HFFc6 (cell line): ENCODE results near the gene EPHA3. TPM values are rescaled to one million over a fixed set of nuclear protein-coding genes. Genes with fewer than 3 reads are reported as not detected.
A peak's percentile ranks its signal among the peaks of the same experiment; 100 is the strongest.

Source experiments
- DNase-seq: peaks from one replicate; pipeline ENCODE4 v3.0.0-alpha.2; 2018
- H3K27ac Mint-ChIP-seq: 2 replicates; pipeline ENCODE4 v1.8.0; 2020; ENCODE audit warnings: mild to moderate bottlenecking, mixed read lengths
- H3K27me3 Mint-ChIP-seq: 2 replicates; pipeline ENCODE4 v1.8.0; 2021; ENCODE audit warnings: mild to moderate bottlenecking, moderate library complexity, mixed read lengths; ENCODE audit not compliant: insufficient read depth
- H3K36me3 Mint-ChIP-seq: 2 replicates; pipeline ENCODE4 v1.8.0; 2021; ENCODE audit warnings: low read depth, mixed read lengths
- H3K4me1 Mint-ChIP-seq: 2 replicates; pipeline ENCODE4 v1.8.0; 2020; ENCODE audit warnings: low read depth, mixed read lengths
- H3K4me3 Mint-ChIP-seq: 2 replicates; pipeline ENCODE4 v1.8.0; 2020; ENCODE audit warnings: mild to moderate bottlenecking, moderate library complexity, mixed read lengths
- H3K9me3 Mint-ChIP-seq: 2 replicates; pipeline ENCODE4 v1.8.0; 2020; ENCODE audit warnings: mild to moderate bottlenecking, mixed read lengths
- total RNA-seq, 6 experiments: library from RNA; stranded (reverse); fragmentation: NEBNext Ultra II Directional; extraction: Animal tissue kit (Norgen Biotek cat#: 25700); gene quantifications; 2 replicates in 1 of 6; 3 replicates in 5 of 6; pipeline ENCODE4 v1.2.3, GENCODE V29; 2021
- TF ChIP-seq, protein P1 (sequence below): fragments of 200-600 bp; sonication (generic); IDR thresholded peaks from 2 replicates; pipeline ENCODE4 v1.5.0; 2021; ENCODE audit warnings: antibody characterized with exemption, mild to moderate bottlenecking

The EPHA3 gene
- total RNA-seq, 6 experiments from 2014 or later: 0.09 to 0.13 (median 0.11) TPM; not detected in 3

DNA sequence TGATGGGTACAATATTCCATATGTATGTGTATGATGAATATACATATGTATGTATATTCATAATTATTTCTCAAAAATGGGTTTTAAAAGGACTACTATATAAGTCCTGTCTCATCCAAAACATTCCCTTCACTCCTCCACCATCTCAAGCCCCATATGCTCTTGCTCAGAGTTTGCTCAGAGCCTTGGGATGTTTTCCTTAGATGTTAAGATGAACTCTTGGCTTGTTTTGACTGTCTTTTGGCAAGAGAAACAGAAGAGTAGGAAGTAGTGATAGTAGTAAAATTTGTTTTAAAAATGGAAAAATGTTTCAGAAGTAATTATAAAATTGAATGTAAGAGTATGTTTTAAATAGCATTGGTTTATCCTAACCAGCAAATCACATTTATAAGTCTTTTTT is 6.2 kb upstream of the EPHA3 start:
- H3K27ac Mint-ChIP-seq: no peak overlapping the region
- H3K4me1 Mint-ChIP-seq: peaks cover 9% of the 10 kb centered on the region; the same call in 1 of the 2 replicates
- DNase-seq: no peak
- no peaks in the 10 kb centered on the region for H3K36me3 Mint-ChIP-seq
- TF ChIP-seq, protein P1, sequence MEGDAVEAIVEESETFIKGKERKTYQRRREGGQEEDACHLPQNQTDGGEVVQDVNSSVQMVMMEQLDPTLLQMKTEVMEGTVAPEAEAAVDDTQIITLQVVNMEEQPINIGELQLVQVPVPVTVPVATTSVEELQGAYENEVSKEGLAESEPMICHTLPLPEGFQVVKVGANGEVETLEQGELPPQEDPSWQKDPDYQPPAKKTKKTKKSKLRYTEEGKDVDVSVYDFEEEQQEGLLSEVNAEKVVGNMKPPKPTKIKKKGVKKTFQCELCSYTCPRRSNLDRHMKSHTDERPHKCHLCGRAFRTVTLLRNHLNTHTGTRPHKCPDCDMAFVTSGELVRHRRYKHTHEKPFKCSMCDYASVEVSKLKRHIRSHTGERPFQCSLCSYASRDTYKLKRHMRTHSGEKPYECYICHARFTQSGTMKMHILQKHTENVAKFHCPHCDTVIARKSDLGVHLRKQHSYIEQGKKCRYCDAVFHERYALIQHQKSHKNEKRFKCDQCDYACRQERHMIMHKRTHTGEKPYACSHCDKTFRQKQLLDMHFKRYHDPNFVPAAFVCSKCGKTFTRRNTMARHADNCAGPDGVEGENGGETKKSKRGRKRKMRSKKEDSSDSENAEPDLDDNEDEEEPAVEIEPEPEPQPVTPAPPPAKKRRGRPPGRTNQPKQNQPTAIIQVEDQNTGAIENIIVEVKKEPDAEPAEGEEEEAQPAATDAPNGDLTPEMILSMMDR: no peak
- no peak overlapping the region for H3K4me3 Mint-ChIP-seq
- no peaks in the 10 kb centered on the region for H3K9me3 Mint-ChIP-seq
- H3K27me3 Mint-ChIP-seq: no peaks in the 10 kb centered on the region; the same call in 1 of the 2 replicates

DNA sequence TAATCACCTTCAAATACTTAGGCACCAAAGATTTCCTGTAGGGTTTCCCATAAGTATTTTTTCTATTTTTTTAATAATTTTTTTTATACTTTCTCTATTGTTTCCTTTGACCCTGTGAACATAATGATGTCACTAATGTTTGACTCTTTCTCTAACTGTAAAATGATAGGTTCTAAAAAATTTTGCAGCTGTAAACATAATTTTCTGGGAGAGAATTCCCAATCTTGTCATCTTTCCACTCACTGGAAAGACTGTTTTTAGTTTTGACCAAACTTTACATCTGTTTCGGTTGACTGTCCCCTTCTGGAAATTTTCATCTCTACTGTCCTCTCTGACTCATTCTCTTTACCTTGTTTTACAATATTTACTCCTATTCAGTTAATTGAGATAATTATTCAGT is 5.5 kb upstream of the EPHA3 start:
- TF ChIP-seq, protein P1: no peak
- H3K27ac Mint-ChIP-seq: no peak overlapping the region
- H3K4me1 Mint-ChIP-seq: peaks cover 10% of the 10 kb centered on the region; the same call in 1 of the 2 replicates
- no peak for DNase-seq
- no peaks in the 10 kb centered on the region for H3K36me3 Mint-ChIP-seq
- H3K9me3 Mint-ChIP-seq: no peaks in the 10 kb centered on the region
- H3K4me3 Mint-ChIP-seq: no peak overlapping the region
- H3K27me3 Mint-ChIP-seq: no peaks in the 10 kb centered on the region; the same call in 1 of the 2 replicates

DNA sequence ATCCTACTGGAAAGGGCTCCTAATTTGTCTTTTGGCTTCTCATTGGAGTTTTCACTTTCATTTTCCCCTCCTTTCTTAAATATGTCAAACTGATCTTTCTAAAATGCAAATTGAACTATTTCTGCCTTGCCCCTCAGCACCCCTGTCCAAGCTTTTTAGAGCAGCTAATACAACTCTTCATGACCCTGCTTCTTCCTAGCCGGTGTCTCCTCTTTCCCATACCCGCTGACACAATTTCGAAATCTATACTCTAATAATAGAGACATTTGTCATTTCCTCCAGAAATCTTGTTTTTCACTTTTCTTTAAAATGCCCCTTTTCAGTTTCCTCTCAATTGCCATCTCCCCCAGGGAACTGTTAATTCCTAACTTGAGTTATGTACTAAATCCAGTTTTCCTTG is 2.9 kb upstream of the EPHA3 start:
- Mint-ChIP-seq H3K36me3 (no peaks in the 10 kb centered on the region), H3K4me1 (peaks cover 10% of the 10 kb centered on the region; the same call in 1 of the 2 replicates), H3K27me3 (no peaks in the 10 kb centered on the region; the same call in 1 of the 2 replicates), H3K27ac (no peak overlapping the region), H3K9me3 (no peaks in the 10 kb centered on the region), H3K4me3 (no peak overlapping the region)
- no peak for DNase-seq
- TF ChIP-seq, protein P1: no peak

DNA sequence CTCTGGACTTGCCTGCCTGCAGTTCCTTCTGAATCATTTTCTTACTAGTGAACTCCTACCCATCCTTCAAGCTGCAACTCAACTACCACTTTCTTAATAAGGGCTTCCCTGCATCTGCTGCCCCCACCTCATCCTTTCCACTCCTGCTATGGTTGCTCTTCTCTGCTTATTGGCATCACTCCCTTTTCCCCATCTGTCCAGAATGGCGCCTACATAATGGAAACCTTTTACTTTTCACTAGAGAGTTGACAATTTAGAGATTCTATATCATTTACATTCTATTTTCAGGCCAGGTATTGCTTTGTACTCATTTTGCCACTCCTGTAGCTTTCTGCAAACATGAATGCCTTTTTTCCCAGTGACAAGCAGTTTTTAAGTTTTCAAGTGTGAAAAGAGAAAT is 1.9 kb upstream of the EPHA3 start:
- H3K36me3 Mint-ChIP-seq: no peaks in the 10 kb centered on the region
- H3K27me3 Mint-ChIP-seq: no peaks in the 10 kb centered on the region; the same call in none of the 2 replicates
- TF ChIP-seq, protein P1: no peak
- no peak overlapping the region for H3K4me3 Mint-ChIP-seq
- H3K27ac Mint-ChIP-seq: no peak overlapping the region
- no peaks in the 10 kb centered on the region for H3K9me3 Mint-ChIP-seq
- H3K4me1 Mint-ChIP-seq: peaks cover 10% of the 10 kb centered on the region; the same call in 1 of the 2 replicates
- no peak for DNase-seq

DNA sequence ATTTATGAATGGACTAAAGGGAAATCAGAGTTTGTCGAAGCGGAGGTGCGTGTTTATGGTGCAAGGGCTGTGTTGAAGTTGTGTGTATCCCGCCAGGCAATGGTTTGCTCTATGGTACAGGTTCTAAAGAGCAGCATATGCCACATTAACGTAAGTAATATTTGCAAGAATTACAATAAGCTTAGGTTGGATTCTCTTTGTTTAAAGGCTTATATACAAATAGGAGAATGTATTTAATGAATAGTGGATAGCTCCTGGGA is 800 bp downstream of the EPHA3 start:
- Mint-ChIP-seq H3K36me3 (no peaks in the 10 kb centered on the region), H3K4me1 (peaks cover 10% of the 10 kb centered on the region; the same call in 1 of the 2 replicates), H3K27me3 (no peaks in the 10 kb centered on the region; the same call in 1 of the 2 replicates), H3K4me3 (peak overlapping the region; percentile 83; the same call in 1 of the 2 replicates), H3K27ac (no peak overlapping the region), H3K9me3 (no peaks in the 10 kb centered on the region)
- TF ChIP-seq, protein P1: no peak
- DNase-seq: no peak

DNA sequence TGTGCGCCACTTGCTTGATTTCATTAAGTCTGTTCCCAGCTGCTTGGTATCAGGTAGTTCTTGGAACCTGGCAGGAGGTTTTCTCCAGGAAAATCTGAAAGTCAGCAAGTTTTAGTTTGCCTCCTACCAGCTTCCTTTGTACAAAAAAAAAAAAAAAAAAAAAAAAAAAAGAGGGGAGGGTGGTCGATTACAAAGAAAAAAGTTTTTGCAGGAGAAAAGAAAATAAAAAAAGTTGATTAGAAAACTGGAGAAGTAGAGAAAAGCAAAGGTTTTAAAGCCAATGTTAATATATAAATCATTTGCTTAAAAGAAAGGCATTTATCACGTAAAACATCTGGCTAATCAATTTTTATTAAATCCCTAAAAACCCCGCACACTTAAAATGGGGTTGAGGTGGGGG is 5.9 kb downstream of the EPHA3 start:
- Mint-ChIP-seq H3K4me3 (no peak overlapping the region), H3K36me3 (no peaks in the 10 kb centered on the region), H3K27ac (no peak overlapping the region), H3K27me3 (peaks cover 2% of the 10 kb centered on the region; the same call in 1 of the 2 replicates), H3K4me1 (no peaks in the 10 kb centered on the region), H3K9me3 (no peaks in the 10 kb centered on the region)
- DNase-seq: no peak
- TF ChIP-seq, protein P1: no peak
